ENCODE measurements around the gene PRKAG1. TPM values are rescaled to one million over a fixed set of nuclear protein-coding genes. Genes with fewer than 3 reads are reported as not detected.
A peak's percentile ranks its signal among the peaks of the same experiment; 100 is the strongest.

PRKAG1 gene
- polyA plus RNA-seq, 1 donor from 2014 or later, result 71.0 TPM

GRCh38 chr12:48965298-48965838 is 53.2 kb downstream of the PRKAG1 start:
- TF ChIP-seq RAD21 (conservative IDR thresholded peaks at IDR 0.05), result peak; percentile 43
- TF ChIP-seq MXI1 (conservative IDR thresholded peaks at IDR 0.05; ENCODE audit: poor library complexity, severe bottlenecking), result no peak
- TF ChIP-seq SMC3 (conservative IDR thresholded peaks at IDR 0.05; ENCODE audit: poor library complexity), result peak; percentile 50
- TF ChIP-seq TAF1 (IDR thresholded peaks at IDR 0.05; ENCODE audit: low read depth), result no peak
- TF ChIP-seq EZH2 (IDR thresholded peaks at IDR 0.05; ENCODE audit: borderline replicate concordance, insufficient read depth, low read length, poor library complexity, severe bottlenecking), result no peak
- TF ChIP-seq POLR2AphosphoS5 (IDR thresholded peaks at IDR 0.05), result no peak
- TF ChIP-seq CTCF (IDR thresholded peaks at IDR 0.05; ENCODE audit: poor library complexity, severe bottlenecking), result peak; percentile 45
- TF ChIP-seq EP300 (conservative IDR thresholded peaks at IDR 0.05; ENCODE audit: poor library complexity, severe bottlenecking), result no peak
- TF ChIP-seq REST (IDR thresholded peaks at IDR 0.05; ENCODE audit: borderline replicate concordance), result no peak
- H3K4me2 ChIP-seq (ENCODE audit: low read length), result no peak overlapping the region
- H4K20me1 ChIP-seq (ENCODE audit: insufficient read depth), result no peaks in the 10 kb centered on the region
- H3K36me3 ChIP-seq (ENCODE audit: insufficient read depth, low read length), result no peaks in the 10 kb centered on the region
- H3K27ac ChIP-seq (ENCODE audit: low read length), result no peak overlapping the region
- H3K9me3 ChIP-seq (ENCODE audit: low read length), result no peaks in the 10 kb centered on the region
- H2AFZ ChIP-seq (ENCODE audit: low read depth, low read length), result no peak overlapping the region
- peaks cover 75% of the 10 kb centered on the region for H3K27me3 ChIP-seq (ENCODE audit: insufficient read depth, low read depth, low read length)
- H3F3A ChIP-seq (ENCODE audit: insufficient read depth, low read length, poor library complexity, severe bottlenecking), result no peaks in the 10 kb centered on the region
- H3K4me3 ChIP-seq (ENCODE audit: low read length), result no peak overlapping the region
- H3K79me2 ChIP-seq (replicated peaks; ENCODE audit: insufficient read depth, low read length), result no peaks in the 10 kb centered on the region
- no peaks in the 10 kb centered on the region for H3K9me2 ChIP-seq (ENCODE audit: insufficient read depth, low read length)
- H3K9ac ChIP-seq (ENCODE audit: low read length), result no peak overlapping the region

- no peak overlapping the region for H3K4me3 ChIP-seq (ENCODE audit: low read length)
- no peaks in the 10 kb centered on the region for H3F3A ChIP-seq (ENCODE audit: insufficient read depth, low read length, poor library complexity, severe bottlenecking)
- no peaks in the 10 kb centered on the region for H3K36me3 ChIP-seq (ENCODE audit: insufficient read depth, low read length)
- H3K27ac ChIP-seq (ENCODE audit: low read length), result no peak overlapping the region
- no peak overlapping the region for H3K9ac ChIP-seq (ENCODE audit: low read length)
- H3K79me2 ChIP-seq (replicated peaks; ENCODE audit: insufficient read depth, low read length), result no peaks in the 10 kb centered on the region
- H3K27me3 ChIP-seq (ENCODE audit: insufficient read depth, low read depth, low read length), result peaks cover 42% of the 10 kb centered on the region
- H3K9me2 ChIP-seq (ENCODE audit: insufficient read depth, low read length), result no peaks in the 10 kb centered on the region
- TF ChIP-seq SMC3 (conservative IDR thresholded peaks at IDR 0.05; ENCODE audit: poor library complexity), result no peak
- TF ChIP-seq REST (IDR thresholded peaks at IDR 0.05; ENCODE audit: borderline replicate concordance), result no peak
- no peak for TF ChIP-seq RAD21 (conservative IDR thresholded peaks at IDR 0.05)
- no peak for TF ChIP-seq POLR2AphosphoS5 (IDR thresholded peaks at IDR 0.05)
- TF ChIP-seq MXI1 (conservative IDR thresholded peaks at IDR 0.05; ENCODE audit: poor library complexity, severe bottlenecking), result no peak
- no peak for TF ChIP-seq TAF1 (IDR thresholded peaks at IDR 0.05; ENCODE audit: low read depth)
- no peak for TF ChIP-seq CTCF (IDR thresholded peaks at IDR 0.05; ENCODE audit: poor library complexity, severe bottlenecking)
- no peaks in the 10 kb centered on the region for H3K9me3 ChIP-seq (ENCODE audit: low read length)
- no peaks in the 10 kb centered on the region for H4K20me1 ChIP-seq (ENCODE audit: insufficient read depth)
- no peak overlapping the region for H2AFZ ChIP-seq (ENCODE audit: low read depth, low read length)
- no peak overlapping the region for H3K4me2 ChIP-seq (ENCODE audit: low read length)
Observed at GRCh38 chr12:48961801-48962200, 56.8 kb downstream of the PRKAG1 start.
